ENCODE data around the gene LCMT1.

DNA sequence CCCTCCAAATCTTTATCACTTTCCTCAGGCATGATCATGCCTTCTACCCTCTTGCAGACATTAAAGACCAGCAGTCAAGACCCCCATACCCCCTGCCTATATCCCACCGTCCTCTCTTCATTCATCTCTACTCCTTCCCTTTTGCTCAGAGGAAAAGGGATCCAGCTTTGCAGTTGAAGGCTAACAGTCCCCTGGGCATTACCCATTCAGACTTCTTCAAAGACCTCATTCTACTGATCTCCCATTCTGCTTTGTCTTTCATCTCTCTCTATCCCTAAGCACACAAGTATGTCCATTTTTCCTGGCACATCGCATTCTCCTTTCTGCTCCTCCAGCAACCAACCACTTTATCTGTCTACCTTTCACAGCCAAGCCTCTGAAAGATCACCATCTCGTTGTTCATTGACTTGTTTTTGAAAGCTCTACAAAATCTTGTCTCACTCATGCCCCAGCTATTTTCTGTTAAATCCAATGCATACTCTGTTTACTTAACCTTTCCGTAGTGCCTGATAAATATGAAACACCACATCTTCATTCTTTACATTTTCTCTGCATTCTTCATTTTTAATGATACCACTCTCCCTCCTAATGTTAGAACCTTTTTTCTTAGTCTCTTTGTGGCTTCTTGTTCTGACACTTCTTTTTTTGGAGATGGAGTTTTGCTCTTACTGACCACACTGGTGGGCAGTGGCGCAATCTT lies 14.1 kb upstream of the LCMT1 start:
- TF ChIP-seq, protein P1, sequence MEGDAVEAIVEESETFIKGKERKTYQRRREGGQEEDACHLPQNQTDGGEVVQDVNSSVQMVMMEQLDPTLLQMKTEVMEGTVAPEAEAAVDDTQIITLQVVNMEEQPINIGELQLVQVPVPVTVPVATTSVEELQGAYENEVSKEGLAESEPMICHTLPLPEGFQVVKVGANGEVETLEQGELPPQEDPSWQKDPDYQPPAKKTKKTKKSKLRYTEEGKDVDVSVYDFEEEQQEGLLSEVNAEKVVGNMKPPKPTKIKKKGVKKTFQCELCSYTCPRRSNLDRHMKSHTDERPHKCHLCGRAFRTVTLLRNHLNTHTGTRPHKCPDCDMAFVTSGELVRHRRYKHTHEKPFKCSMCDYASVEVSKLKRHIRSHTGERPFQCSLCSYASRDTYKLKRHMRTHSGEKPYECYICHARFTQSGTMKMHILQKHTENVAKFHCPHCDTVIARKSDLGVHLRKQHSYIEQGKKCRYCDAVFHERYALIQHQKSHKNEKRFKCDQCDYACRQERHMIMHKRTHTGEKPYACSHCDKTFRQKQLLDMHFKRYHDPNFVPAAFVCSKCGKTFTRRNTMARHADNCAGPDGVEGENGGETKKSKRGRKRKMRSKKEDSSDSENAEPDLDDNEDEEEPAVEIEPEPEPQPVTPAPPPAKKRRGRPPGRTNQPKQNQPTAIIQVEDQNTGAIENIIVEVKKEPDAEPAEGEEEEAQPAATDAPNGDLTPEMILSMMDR (conservative IDR thresholded peaks at IDR 0.05 in 1 of 2, IDR thresholded peaks at IDR 0.05 in 1 of 2; ENCODE audit: low read depth in 1 of 2, low read length in 2 of 2): no peak
- no peak for TF ChIP-seq EZH2 (IDR thresholded peaks at IDR 0.05; ENCODE audit: low read length, missing control alignments)
